CD14-positive monocyte (primary cell): ENCODE measurements around the gene NRXN3. TPM values are rescaled to one million over a fixed set of nuclear protein-coding genes. Genes with fewer than 3 reads are reported as not detected.

Experiments
- DNase-seq, 3 donors: peaks; one replicate each; pipeline ENCODE4 v3.0.0-alpha.2; 2011 to 2022
- H2AFZ ChIP-seq: 2 replicates; pipeline ENCODE4 v1.6.0; 2012; ENCODE audit warnings: mild to moderate bottlenecking, low read depth, low read length, inconsistent platforms; ENCODE audit not compliant: insufficient read depth, poor library complexity, severe bottlenecking
- H3K27ac ChIP-seq, 2 donors: 1 replicate in 1 of 2; 2 replicates in 1 of 2; pipeline ENCODE4 v1.5.1; 2012 to 2013; ENCODE audit warnings: low read length in 2 of 2, control low read depth in 1 of 2, inconsistent platforms in 1 of 2, low read depth in 1 of 2, mild to moderate bottlenecking in 1 of 2
- H3K27me3 ChIP-seq, 2 donors: one replicate each; pipeline versions ENCODE4 v1.6.0 to v1.6.1; 2011 to 2013; ENCODE audit warnings: low read length in 2 of 2; ENCODE audit not compliant: control insufficient read depth in 2 of 2, insufficient read depth in 2 of 2
- H3K36me3 ChIP-seq, 2 donors: replicated peaks in 1 of 2; 1 replicate in 1 of 2; 2 replicates in 1 of 2; pipeline versions ENCODE4 v1.5.1 to v1.6.1; 2012 to 2013; ENCODE audit warnings: low read length in 2 of 2, control low read depth in 1 of 2, inconsistent platforms in 1 of 2, mild to moderate bottlenecking in 1 of 2; ENCODE audit not compliant: insufficient read depth in 2 of 2, control insufficient read depth in 1 of 2
- H3K4me1 ChIP-seq, 2 donors: 1 replicate in 1 of 2; 2 replicates in 1 of 2; pipeline versions ENCODE4 v1.5.1 to v1.6.1; 2012 to 2013; ENCODE audit warnings: low read length in 2 of 2, control low read depth in 1 of 2, inconsistent platforms in 1 of 2, mild to moderate bottlenecking in 1 of 2, moderate library complexity in 1 of 2; ENCODE audit not compliant: insufficient read depth in 2 of 2, control insufficient read depth in 1 of 2
- H3K4me2 ChIP-seq: replicated peaks from 2 replicates; pipeline ENCODE3; 2012; ENCODE audit warnings: low read length, moderate library complexity, mild to moderate bottlenecking; ENCODE audit not compliant: poor library complexity, severe bottlenecking; ENCODE audit errors: extremely low read depth
- H3K4me3 ChIP-seq, 3 experiments: fragments of 200-600 bp in 1 of 3; sonication (generic) in 1 of 3; replicated peaks in 1 of 3; 1 replicate in 2 of 3; 2 replicates in 1 of 3; pipeline ENCODE4 v1.5.1; 2011 to 2013; ENCODE audit warnings: low read length in 3 of 3, mild to moderate bottlenecking in 3 of 3, control low read depth in 2 of 3, low read depth in 2 of 3, inconsistent platforms in 1 of 3, moderate library complexity in 1 of 3
- H3K79me2 ChIP-seq: 2 replicates; pipeline ENCODE4 v1.6.0; 2012; ENCODE audit warnings: mild to moderate bottlenecking, control low read depth, inconsistent platforms, low read length, moderate library complexity; ENCODE audit not compliant: insufficient read depth
- H3K9ac ChIP-seq: 2 replicates; pipeline ENCODE4 v1.6.0; 2017; ENCODE audit warnings: low read length, mild to moderate bottlenecking; ENCODE audit not compliant: insufficient read depth, poor library complexity, severe bottlenecking
- H3K9me3 ChIP-seq, 2 donors: replicated peaks in 1 of 2; 1 replicate in 1 of 2; 2 replicates in 1 of 2; pipeline versions ENCODE4 v1.5.1 to v1.6.1; 2012 to 2013; ENCODE audit warnings: low read length in 2 of 2, control low read depth in 1 of 2; ENCODE audit not compliant: control insufficient read depth in 1 of 2, insufficient read depth in 1 of 2
- H4K20me1 ChIP-seq: 2 replicates; pipeline ENCODE4 v1.6.0; 2012; ENCODE audit warnings: mild to moderate bottlenecking, low read length, control low read depth, moderate library complexity; ENCODE audit not compliant: insufficient read depth
- H3K27ac Mint-ChIP-seq, 7 donors: one replicate each; pipeline ENCODE4 v1.8.0; 2020; ENCODE audit warnings: mild to moderate bottlenecking in 7 of 7, mixed read lengths in 7 of 7, moderate library complexity in 6 of 7, inconsistent platforms in 2 of 7
- H3K27me3 Mint-ChIP-seq, 3 donors: one replicate each; pipeline ENCODE4 v1.8.0; 2021 to 2022; ENCODE audit warnings: low read depth in 3 of 3, mild to moderate bottlenecking in 3 of 3, mixed read lengths in 3 of 3, moderate library complexity in 3 of 3, inconsistent platforms in 1 of 3
- H3K36me3 Mint-ChIP-seq, 2 donors: one replicate each; pipeline ENCODE4 v1.8.0; 2020; ENCODE audit warnings: mixed read lengths in 2 of 2, inconsistent platforms in 1 of 2, mild to moderate bottlenecking in 1 of 2
- H3K4me1 Mint-ChIP-seq: one replicate; pipeline ENCODE4 v1.8.0; 2020; ENCODE audit warnings: mild to moderate bottlenecking, mixed read lengths
- H3K4me3 Mint-ChIP-seq, 2 donors: one replicate each; pipeline ENCODE4 v1.8.0; 2020; ENCODE audit warnings: mild to moderate bottlenecking in 2 of 2, mixed read lengths in 2 of 2, moderate library complexity in 1 of 2
- H3K9me3 Mint-ChIP-seq, 7 donors: one replicate each; pipeline ENCODE4 v1.8.0; 2020 to 2022; ENCODE audit warnings: mixed read lengths in 7 of 7, mild to moderate bottlenecking in 6 of 7, moderate library complexity in 6 of 7, inconsistent platforms in 2 of 7
- WGBS: methylation state at CpG from one replicate; pipeline ENCODE4 v1.1.5; 2013; ENCODE audit warnings: missing lambda C conversion rate; ENCODE audit not compliant: insufficient coverage; 5-methylcytosine and 5-hydroxymethylcytosine counted together
- intact Hi-C, 2 donors: fragments of 100-400 bp; cut with micrococcal nuclease; formaldehyde crosslinking; loops; one replicate each; pipeline versions ENCODE4 v1.15.0 to v1.15.1; 2023
- polyA plus RNA-seq, 3 donors: library from polyadenylated mRNA; depleted of rRNA in 1 of 3; unstranded in 2 of 3; stranded (reverse) in 1 of 3; fragments of 300-500 nt in 2 of 3; fragments of >200 nt in 1 of 3; fragmentation: Illumina TruSeq in 2 of 3; gene quantifications; 1 replicate in 2 of 3; 2 replicates in 1 of 3; pipeline ENCODE4 v1.2.3, GENCODE V29; 2012 to 2021
- TF ChIP-seq, protein P1 (sequence below): fragments of 200-600 bp; IDR thresholded peaks from one replicate; pipeline ENCODE4 v1.8.0; 2022; ENCODE audit warnings: antibody characterized with exemption, mild to moderate bottlenecking

The NRXN3 gene
- polyA plus RNA-seq, 3 donors, result not detected

DNA sequence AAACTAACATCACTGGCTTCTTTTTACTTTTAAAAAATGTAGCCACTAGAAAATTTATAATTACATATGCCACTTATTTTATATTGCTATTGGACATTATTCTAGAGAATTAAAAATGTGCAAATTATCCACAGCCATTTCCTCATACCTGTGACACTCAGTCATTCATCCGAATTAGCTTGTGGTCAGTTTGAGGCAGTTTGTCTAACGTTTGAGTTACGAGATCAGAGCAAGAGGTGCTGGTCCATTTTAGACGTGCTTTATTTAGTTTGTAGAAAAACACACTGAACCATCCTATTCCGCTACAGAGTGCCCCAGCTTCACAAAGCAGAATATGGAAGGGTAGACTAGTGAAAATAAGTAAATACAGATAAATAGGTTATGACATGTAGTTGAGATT, 513.0 kb downstream of the NRXN3 start:
- Histone ChIP-seq H2AFZ (no peak overlapping the region), H3K9ac (no peak overlapping the region), H3K4me3 (no peak overlapping the region), H3K9me3 (no peaks in the 10 kb centered on the region), H3K36me3 (no peaks in the 10 kb centered on the region), H3K27ac (no peak overlapping the region), H3K27me3 (no peaks in the 10 kb centered on the region), H3K4me2 (no peak overlapping the region), H4K20me1 (no peaks in the 10 kb centered on the region), H3K4me1 (no peaks in the 10 kb centered on the region), H3K79me2 (no peaks in the 10 kb centered on the region)
- peaks cover 0 to 1% (median 1%) of the 10 kb centered on the region in 3 donors for H3K27me3 Mint-ChIP-seq
- H3K4me3 Mint-ChIP-seq, result no peak overlapping the region
- TF ChIP-seq, protein P1, sequence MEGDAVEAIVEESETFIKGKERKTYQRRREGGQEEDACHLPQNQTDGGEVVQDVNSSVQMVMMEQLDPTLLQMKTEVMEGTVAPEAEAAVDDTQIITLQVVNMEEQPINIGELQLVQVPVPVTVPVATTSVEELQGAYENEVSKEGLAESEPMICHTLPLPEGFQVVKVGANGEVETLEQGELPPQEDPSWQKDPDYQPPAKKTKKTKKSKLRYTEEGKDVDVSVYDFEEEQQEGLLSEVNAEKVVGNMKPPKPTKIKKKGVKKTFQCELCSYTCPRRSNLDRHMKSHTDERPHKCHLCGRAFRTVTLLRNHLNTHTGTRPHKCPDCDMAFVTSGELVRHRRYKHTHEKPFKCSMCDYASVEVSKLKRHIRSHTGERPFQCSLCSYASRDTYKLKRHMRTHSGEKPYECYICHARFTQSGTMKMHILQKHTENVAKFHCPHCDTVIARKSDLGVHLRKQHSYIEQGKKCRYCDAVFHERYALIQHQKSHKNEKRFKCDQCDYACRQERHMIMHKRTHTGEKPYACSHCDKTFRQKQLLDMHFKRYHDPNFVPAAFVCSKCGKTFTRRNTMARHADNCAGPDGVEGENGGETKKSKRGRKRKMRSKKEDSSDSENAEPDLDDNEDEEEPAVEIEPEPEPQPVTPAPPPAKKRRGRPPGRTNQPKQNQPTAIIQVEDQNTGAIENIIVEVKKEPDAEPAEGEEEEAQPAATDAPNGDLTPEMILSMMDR, result no peak
- no peak overlapping the region for H3K27ac Mint-ChIP-seq
- H3K4me1 Mint-ChIP-seq, result no peaks in the 10 kb centered on the region
- H3K9me3 Mint-ChIP-seq, result peaks cover 0 to 2% (median 0%) of the 10 kb centered on the region in 7 donors
- intact Hi-C loops, result no loop called here
- H3K36me3 Mint-ChIP-seq, result no peaks in the 10 kb centered on the region
- no CpG with 5 or more reads among the region's 5 CpGs for WGBS
- DNase-seq, result no peak

DNA sequence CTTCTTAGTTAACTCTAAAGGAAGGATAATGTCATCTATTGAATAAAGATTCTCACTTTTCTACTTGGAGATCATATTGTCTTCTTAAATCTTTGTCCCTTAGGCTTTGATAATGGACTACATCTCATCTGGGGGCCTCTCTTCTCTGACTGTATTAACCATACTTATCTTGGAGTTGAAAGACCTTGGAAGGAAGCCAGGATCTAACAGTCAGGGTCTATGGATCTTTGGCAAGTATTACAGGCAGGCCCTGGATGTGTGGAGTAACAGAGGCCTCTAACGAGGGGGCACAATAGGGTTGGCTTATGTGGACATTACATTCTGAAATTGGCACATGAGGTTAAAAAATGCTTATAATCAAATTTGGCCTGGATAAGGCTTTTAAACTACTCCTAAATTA, 513.8 kb downstream of the NRXN3 start:
- Histone ChIP-seq H3K27me3 (no peaks in the 10 kb centered on the region), H3K4me1 (no peaks in the 10 kb centered on the region), H3K27ac (no peak overlapping the region), H3K36me3 (no peaks in the 10 kb centered on the region), H2AFZ (no peak overlapping the region), H3K9ac (no peak overlapping the region), H4K20me1 (no peaks in the 10 kb centered on the region), H3K9me3 (no peaks in the 10 kb centered on the region), H3K79me2 (no peaks in the 10 kb centered on the region), H3K4me3 (no peak overlapping the region), H3K4me2 (no peak overlapping the region)
- Mint-ChIP-seq H3K27me3 (peaks cover 0 to 1% (median 1%) of the 10 kb centered on the region in 3 donors), H3K27ac (no peak overlapping the region), H3K4me3 (no peak overlapping the region), H3K36me3 (no peaks in the 10 kb centered on the region), H3K4me1 (no peaks in the 10 kb centered on the region), H3K9me3 (peaks cover 0 to 2% (median 0%) of the 10 kb centered on the region in 7 donors)
- WGBS, result no CpG with 5 or more reads among the region's 1 CpG
- no peak for DNase-seq
- intact Hi-C loops, result no loop called here
- TF ChIP-seq, protein P1, result no peak
